ENCODE measurements around the gene FAM131A.

The FAM131A gene

GRCh38 chr3:184357248-184358123 lies 20.1 kb downstream of the FAM131A start:
- peaks cover 7 to 9% of the 10 kb centered on the region in 2 experiments for H3K4me1 ChIP-seq (ENCODE audit: control insufficient read depth in 1 of 2, insufficient read depth in 2 of 2, low read length in 2 of 2)
- H3K9ac ChIP-seq (ENCODE audit: low read length), result no peak overlapping the region
- no peak overlapping the region for H3K23ac ChIP-seq (ENCODE audit: low read length)
- H3K27ac ChIP-seq (ENCODE audit: low read depth, low read length), result no peak overlapping the region
- no peak overlapping the region for H2AK5ac ChIP-seq (ENCODE audit: low read length)
- H2AFZ ChIP-seq (ENCODE audit: insufficient read depth, low read length, poor library complexity), result no peak overlapping the region
- WGBS (ENCODE audit: extremely low coverage, insufficient coverage, insufficient read length), result no CpG with 5 or more reads among the region's 24 CpGs
- peaks cover 10% of the 10 kb centered on the region for H3K79me1 ChIP-seq (ENCODE audit: low read length)
- no peak overlapping the region for H2BK120ac ChIP-seq (ENCODE audit: insufficient read depth, low read length, poor library complexity)
- DNase-seq, result no peak
- no peak overlapping the region for H3K4me2 ChIP-seq (ENCODE audit: low read length)
- H3K79me2 ChIP-seq (ENCODE audit: control insufficient read depth, insufficient read depth, low read length, poor library complexity), result peaks cover 10% of the 10 kb centered on the region
- H2BK5ac ChIP-seq (ENCODE audit: low read depth, low read length, poor library complexity), result no peak overlapping the region
- H4K8ac ChIP-seq (ENCODE audit: low read depth, low read length), result no peak overlapping the region
- no peak overlapping the region for H4K91ac ChIP-seq (ENCODE audit: low read depth, low read length)
- H3K9me3 ChIP-seq (ENCODE audit: insufficient read depth, low read depth, low read length), result peaks cover 2% of the 10 kb centered on the region
- no peak overlapping the region for H3K4ac ChIP-seq (ENCODE audit: low read depth, low read length)
- no peak overlapping the region for H3K18ac ChIP-seq (ENCODE audit: low read length)
- H3K36me3 ChIP-seq (ENCODE audit: control insufficient read depth in 1 of 2, insufficient read depth in 2 of 2, low read length in 2 of 2), result peaks cover 5 to 8% of the 10 kb centered on the region in 2 experiments
- no peaks in the 10 kb centered on the region for H3K27me3 ChIP-seq (ENCODE audit: insufficient read depth, low read length)
- H3K14ac ChIP-seq (ENCODE audit: low read length), result no peak overlapping the region
- no peak overlapping the region for H3K4me3 ChIP-seq (ENCODE audit: low read depth, low read length)
- H2BK12ac ChIP-seq (ENCODE audit: low read length), result no peak overlapping the region
- no peak overlapping the region for H4K12ac ChIP-seq (ENCODE audit: low read depth, low read length)

- H3K79me1 ChIP-seq (ENCODE audit: low read length), result peaks cover 14% of the 10 kb centered on the region
- no peak overlapping the region for H2BK5ac ChIP-seq (ENCODE audit: low read depth, low read length, poor library complexity)
- no peak overlapping the region for H2BK12ac ChIP-seq (ENCODE audit: low read length)
- no peaks in the 10 kb centered on the region for H3K27me3 ChIP-seq (ENCODE audit: insufficient read depth, low read length)
- H2AK5ac ChIP-seq (ENCODE audit: low read length), result no peak overlapping the region
- DNase-seq, result no peak
- H2AFZ ChIP-seq (ENCODE audit: insufficient read depth, low read length, poor library complexity), result no peak overlapping the region
- H3K4me1 ChIP-seq (ENCODE audit: control insufficient read depth in 1 of 2, insufficient read depth in 2 of 2, low read length in 2 of 2), result peaks cover 7 to 9% of the 10 kb centered on the region in 2 experiments
- peaks cover 12% of the 10 kb centered on the region for H3K79me2 ChIP-seq (ENCODE audit: control insufficient read depth, insufficient read depth, low read length, poor library complexity)
- H3K4me2 ChIP-seq (ENCODE audit: low read length), result no peak overlapping the region
- H4K8ac ChIP-seq (ENCODE audit: low read depth, low read length), result no peak overlapping the region
- H3K9ac ChIP-seq (ENCODE audit: low read length), result no peak overlapping the region
- H3K4ac ChIP-seq (ENCODE audit: low read depth, low read length), result no peak overlapping the region
- H3K18ac ChIP-seq (ENCODE audit: low read length), result no peak overlapping the region
- no peak overlapping the region for H3K23ac ChIP-seq (ENCODE audit: low read length)
- H3K36me3 ChIP-seq (ENCODE audit: control insufficient read depth in 1 of 2, insufficient read depth in 2 of 2, low read length in 2 of 2), result peaks cover 3 to 8% of the 10 kb centered on the region in 2 experiments
- WGBS (ENCODE audit: extremely low coverage, insufficient coverage, insufficient read length), result no CpG with 5 or more reads among the region's 12 CpGs
- H3K4me3 ChIP-seq (ENCODE audit: low read depth, low read length), result no peak overlapping the region
- no peak overlapping the region for H3K14ac ChIP-seq (ENCODE audit: low read length)
- H3K9me3 ChIP-seq (ENCODE audit: insufficient read depth, low read depth, low read length), result peaks cover 2% of the 10 kb centered on the region
- H4K12ac ChIP-seq (ENCODE audit: low read depth, low read length), result no peak overlapping the region
- no peak overlapping the region for H3K27ac ChIP-seq (ENCODE audit: low read depth, low read length)
- H4K91ac ChIP-seq (ENCODE audit: low read depth, low read length), result no peak overlapping the region
- H2BK120ac ChIP-seq (ENCODE audit: insufficient read depth, low read length, poor library complexity), result no peak overlapping the region
Observed at GRCh38 chr3:184358124-184358767, 20.8 kb downstream of the FAM131A start.

GRCh38 chr3:184358921-184359350 lies 21.5 kb downstream of the FAM131A start:
- H3K4me3 ChIP-seq (ENCODE audit: low read depth, low read length), result no peak overlapping the region
- H4K12ac ChIP-seq (ENCODE audit: low read depth, low read length), result no peak overlapping the region
- no peak overlapping the region for H4K91ac ChIP-seq (ENCODE audit: low read depth, low read length)
- peaks cover 3 to 8% of the 10 kb centered on the region in 2 experiments for H3K36me3 ChIP-seq (ENCODE audit: control insufficient read depth in 1 of 2, insufficient read depth in 2 of 2, low read length in 2 of 2)
- H3K14ac ChIP-seq (ENCODE audit: low read length), result no peak overlapping the region
- no peaks in the 10 kb centered on the region for H3K27me3 ChIP-seq (ENCODE audit: insufficient read depth, low read length)
- no peak overlapping the region for H2BK120ac ChIP-seq (ENCODE audit: insufficient read depth, low read length, poor library complexity)
- no peak overlapping the region for H3K4ac ChIP-seq (ENCODE audit: low read depth, low read length)
- H3K23ac ChIP-seq (ENCODE audit: low read length), result no peak overlapping the region
- WGBS (ENCODE audit: extremely low coverage, insufficient coverage, insufficient read length), result no CpG with 5 or more reads among the region's 14 CpGs
- H3K4me1 ChIP-seq (ENCODE audit: control insufficient read depth in 1 of 2, insufficient read depth in 2 of 2, low read length in 2 of 2), result peaks cover 7 to 9% of the 10 kb centered on the region in 2 experiments
- no peak overlapping the region for H2AK5ac ChIP-seq (ENCODE audit: low read length)
- H3K4me2 ChIP-seq (ENCODE audit: low read length), result no peak overlapping the region
- no peak overlapping the region for H3K9ac ChIP-seq (ENCODE audit: low read length)
- H2AFZ ChIP-seq (ENCODE audit: insufficient read depth, low read length, poor library complexity), result no peak overlapping the region
- H4K8ac ChIP-seq (ENCODE audit: low read depth, low read length), result no peak overlapping the region
- H3K9me3 ChIP-seq (ENCODE audit: insufficient read depth, low read depth, low read length), result peaks cover 2% of the 10 kb centered on the region
- H2BK12ac ChIP-seq (ENCODE audit: low read length), result no peak overlapping the region
- no peak overlapping the region for H3K27ac ChIP-seq (ENCODE audit: low read depth, low read length)
- peaks cover 13% of the 10 kb centered on the region for H3K79me2 ChIP-seq (ENCODE audit: control insufficient read depth, insufficient read depth, low read length, poor library complexity)
- no peak for DNase-seq
- H3K18ac ChIP-seq (ENCODE audit: low read length), result no peak overlapping the region
- H2BK5ac ChIP-seq (ENCODE audit: low read depth, low read length, poor library complexity), result no peak overlapping the region
- peaks cover 16% of the 10 kb centered on the region for H3K79me1 ChIP-seq (ENCODE audit: low read length)

GRCh38 chr3:184359610-184360009 lies 22.2 kb downstream of the FAM131A start:
- Histone ChIP-seq H4K91ac (ENCODE audit: low read depth, low read length) (no peak overlapping the region), H3K9ac (ENCODE audit: low read length) (no peak overlapping the region), H3K27ac (ENCODE audit: low read depth, low read length) (no peak overlapping the region), H3K9me3 (ENCODE audit: insufficient read depth, low read depth, low read length) (no peaks in the 10 kb centered on the region), H2BK120ac (ENCODE audit: insufficient read depth, low read length, poor library complexity) (no peak overlapping the region), H3K27me3 (ENCODE audit: insufficient read depth, low read length) (no peaks in the 10 kb centered on the region), H3K23ac (ENCODE audit: low read length) (no peak overlapping the region), H4K12ac (ENCODE audit: low read depth, low read length) (no peak overlapping the region), H3K4me1 (ENCODE audit: control insufficient read depth in 1 of 2, insufficient read depth in 2 of 2, low read length in 2 of 2) (peaks cover 7 to 9% of the 10 kb centered on the region in 2 experiments), H3K79me1 (ENCODE audit: low read length) (peaks cover 16% of the 10 kb centered on the region), H2BK12ac (ENCODE audit: low read length) (no peak overlapping the region), H3K18ac (ENCODE audit: low read length) (no peak overlapping the region), H3K4me3 (ENCODE audit: low read depth, low read length) (no peak overlapping the region), H3K14ac (ENCODE audit: low read length) (no peak overlapping the region), H2AFZ (ENCODE audit: insufficient read depth, low read length, poor library complexity) (no peak overlapping the region), H3K36me3 (ENCODE audit: control insufficient read depth in 1 of 2, insufficient read depth in 2 of 2, low read length in 2 of 2) (peaks cover 5 to 8% of the 10 kb centered on the region in 2 experiments), H4K8ac (ENCODE audit: low read depth, low read length) (no peak overlapping the region), H3K4me2 (ENCODE audit: low read length) (no peak overlapping the region), H2BK5ac (ENCODE audit: low read depth, low read length, poor library complexity) (no peak overlapping the region), H2AK5ac (ENCODE audit: low read length) (no peak overlapping the region), H3K4ac (ENCODE audit: low read depth, low read length) (no peak overlapping the region), H3K79me2 (ENCODE audit: control insufficient read depth, insufficient read depth, low read length, poor library complexity) (peaks cover 13% of the 10 kb centered on the region)
- WGBS (ENCODE audit: extremely low coverage, insufficient coverage, insufficient read length), result no CpG with 5 or more reads among the region's 9 CpGs
- no peak for DNase-seq
